A673 (cell line): Measurements from ENCODE around the gene TMEM106C. TPM values are rescaled to one million over a fixed set of nuclear protein-coding genes. Genes with fewer than 3 reads are reported as not detected.
A peak's percentile ranks its signal among the peaks of the same experiment; 100 is the strongest.

Source experiments
- BruUV-seq: library from RNA; stranded (reverse); fragments of 400-500 nt; replicated peaks from 2 replicates; lab custom pipeline; 2021; lab: Mats Ljungman, UMichigan
- CTCF ChIA-PET: fragments of 300-600 bp; sonication (Branson Sonifier 250); formaldehyde crosslinking; loops from one replicate; lab custom pipeline; 2022; ENCODE audit warnings: antibody characterized with exemption; lab: Charles Lee
- POLR2A ChIA-PET: fragments of 300-600 bp; sonication (Branson Sonifier 250); formaldehyde crosslinking; loops from one replicate; lab custom pipeline; 2022; ENCODE audit warnings: antibody characterized with exemption; ENCODE audit not compliant: low non-redundant PET; lab: Charles Lee
- DNase-seq: peaks from one replicate; pipeline ENCODE4 v3.0.0-alpha.2; 2015; ENCODE audit warnings: low spot score
- H3K27ac ChIP-seq: fragments of 200-600 bp; sonication (generic); 2 replicates; pipeline ENCODE4 v1.5.1; 2016; ENCODE audit warnings: mixed run types, low read depth, mild to moderate bottlenecking, mixed read lengths, antibody characterized with exemption, low read length; ENCODE audit not compliant: poor library complexity, severe bottlenecking
- H3K27me3 ChIP-seq: fragments of 200-600 bp; sonication (generic); replicated peaks from 2 replicates; pipeline ENCODE4 v1.6.1; 2017; ENCODE audit warnings: mixed run types, low read depth, mild to moderate bottlenecking, mixed read lengths, antibody characterized with exemption, low read length; ENCODE audit not compliant: insufficient read depth, poor library complexity
- H3K36me3 ChIP-seq: fragments of 200-600 bp; sonication (generic); 2 replicates; pipeline ENCODE4 v1.6.1; 2016; ENCODE audit warnings: mixed run types, mild to moderate bottlenecking, mixed read lengths, antibody characterized with exemption, low read length; ENCODE audit not compliant: insufficient read depth, poor library complexity, severe bottlenecking
- H3K4me1 ChIP-seq: fragments of 200-600 bp; sonication (generic); 2 replicates; pipeline ENCODE4 v1.6.1; 2017; ENCODE audit warnings: mixed run types, mild to moderate bottlenecking, mixed read lengths, antibody characterized with exemption, low read length; ENCODE audit not compliant: insufficient read depth, poor library complexity, severe bottlenecking
- H3K4me3 ChIP-seq: fragments of 200-600 bp; sonication (generic); 2 replicates; pipeline ENCODE4 v1.5.1; 2016; ENCODE audit warnings: low read depth, mixed run types, mild to moderate bottlenecking, mixed read lengths, low read length; ENCODE audit not compliant: poor library complexity, severe bottlenecking
- H3K9me3 ChIP-seq: fragments of 200-600 bp; sonication (generic); 2 replicates; pipeline ENCODE4 v1.6.1; 2016; ENCODE audit warnings: mixed run types, low read depth, mild to moderate bottlenecking, mixed read lengths, antibody characterized with exemption, low read length; ENCODE audit not compliant: poor library complexity, severe bottlenecking
- EZH2 ChIP-seq: fragments of 200-600 bp; sonication (generic); IDR thresholded peaks from 2 replicates; pipeline ENCODE4 v1.6.1; 2017; ENCODE audit warnings: borderline replicate concordance, low read depth, mild to moderate bottlenecking, mixed read lengths, antibody characterized with exemption, low read length; ENCODE audit not compliant: poor library complexity, severe bottlenecking
- intact Hi-C: fragments of 100-400 bp; cut with micrococcal nuclease; formaldehyde crosslinking; loops from one replicate; pipeline ENCODE4 v1.10.0; 2022; ENCODE audit not compliant: unreplicated experiment
- total RNA-seq: library from RNA; stranded (reverse); gene quantifications from 2 replicates; pipeline ENCODE4 v1.2.3, GENCODE V29; 2021
- TF ChIP-seq, protein P1 (sequence below): fragments of 300-800, 200-600 bp; sonication (generic); conservative IDR thresholded peaks from 2 replicates; pipeline ENCODE4 v1.5.1; 2017; ENCODE audit warnings: low read depth, mild to moderate bottlenecking, antibody characterized with exemption, low read length, moderate library complexity, mixed read lengths

The TMEM106C gene
- total RNA-seq, 1 experiment from 2014 or later, result 182 TPM

DNA sequence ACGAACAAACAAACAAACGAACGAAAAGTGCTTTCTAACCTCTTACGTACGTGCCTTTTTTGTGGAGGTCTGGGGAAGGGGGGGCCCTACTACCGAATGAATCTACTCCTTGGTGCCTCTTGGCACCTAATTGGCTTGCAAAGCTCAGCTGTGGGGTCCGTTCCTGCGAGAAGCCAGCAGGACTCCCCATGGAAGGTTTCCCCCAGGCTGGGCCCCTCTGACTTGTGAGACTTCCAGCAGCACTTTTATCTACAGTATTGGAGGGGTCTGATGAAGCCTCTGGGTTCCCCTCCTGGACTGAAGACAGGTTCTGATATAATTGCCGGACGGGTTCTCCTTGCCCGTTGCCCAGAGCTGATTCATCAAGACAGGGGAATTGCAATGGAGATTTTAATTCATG lies 1.2 kb upstream of the TMEM106C start:
- Histone ChIP-seq H3K36me3 (peaks cover 27% of the 10 kb centered on the region), H3K9me3 (no peaks in the 10 kb centered on the region), H3K4me1 (peaks cover 6% of the 10 kb centered on the region), H3K4me3 (no peak overlapping the region), H3K27me3 (no peaks in the 10 kb centered on the region), H3K27ac (no peak overlapping the region)
- TF ChIP-seq, protein P1, sequence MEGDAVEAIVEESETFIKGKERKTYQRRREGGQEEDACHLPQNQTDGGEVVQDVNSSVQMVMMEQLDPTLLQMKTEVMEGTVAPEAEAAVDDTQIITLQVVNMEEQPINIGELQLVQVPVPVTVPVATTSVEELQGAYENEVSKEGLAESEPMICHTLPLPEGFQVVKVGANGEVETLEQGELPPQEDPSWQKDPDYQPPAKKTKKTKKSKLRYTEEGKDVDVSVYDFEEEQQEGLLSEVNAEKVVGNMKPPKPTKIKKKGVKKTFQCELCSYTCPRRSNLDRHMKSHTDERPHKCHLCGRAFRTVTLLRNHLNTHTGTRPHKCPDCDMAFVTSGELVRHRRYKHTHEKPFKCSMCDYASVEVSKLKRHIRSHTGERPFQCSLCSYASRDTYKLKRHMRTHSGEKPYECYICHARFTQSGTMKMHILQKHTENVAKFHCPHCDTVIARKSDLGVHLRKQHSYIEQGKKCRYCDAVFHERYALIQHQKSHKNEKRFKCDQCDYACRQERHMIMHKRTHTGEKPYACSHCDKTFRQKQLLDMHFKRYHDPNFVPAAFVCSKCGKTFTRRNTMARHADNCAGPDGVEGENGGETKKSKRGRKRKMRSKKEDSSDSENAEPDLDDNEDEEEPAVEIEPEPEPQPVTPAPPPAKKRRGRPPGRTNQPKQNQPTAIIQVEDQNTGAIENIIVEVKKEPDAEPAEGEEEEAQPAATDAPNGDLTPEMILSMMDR, result no peak
- TF ChIP-seq EZH2, result no peak
- POLR2A ChIA-PET, result no interaction called here
- no TSS peak for BruUV-seq
- CTCF ChIA-PET, result no interaction called here
- intact Hi-C loops, result loop anchor here (10.0 kb wide), 1 partner anchor 223 kb away; the partner anchor contains the start of gene CCDC184
- DNase-seq, result no peak

DNA sequence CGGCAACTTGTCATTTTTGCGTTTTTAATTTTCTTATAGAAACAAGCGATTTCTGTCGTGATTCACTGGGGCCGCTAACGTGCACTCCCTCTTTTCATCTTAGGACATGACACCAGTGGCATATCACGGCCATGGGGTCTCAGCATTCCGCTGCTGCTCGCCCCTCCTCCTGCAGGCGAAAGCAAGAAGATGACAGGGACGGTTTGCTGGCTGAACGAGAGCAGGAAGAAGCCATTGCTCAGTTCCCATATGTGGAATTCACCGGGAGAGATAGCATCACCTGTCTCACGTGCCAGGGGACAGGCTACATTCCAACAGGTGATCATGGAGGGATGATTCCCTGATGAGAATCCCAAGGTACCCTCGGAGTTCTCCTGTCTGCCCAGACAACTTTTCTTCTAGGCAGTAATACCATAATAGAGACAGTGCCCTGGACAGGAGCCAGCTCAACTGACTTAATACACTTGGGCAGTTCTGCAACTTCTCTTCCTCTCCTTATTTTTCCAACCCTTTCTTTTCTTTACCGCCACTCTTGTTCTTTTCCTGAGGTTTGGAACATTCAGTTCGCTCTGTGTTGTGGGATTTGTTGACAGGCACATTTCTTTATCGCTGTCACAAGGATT lies 821 bp downstream of the TMEM106C start:
- intact Hi-C loops, result loop anchor here (10.0 kb wide), 1 partner anchor 221 kb away; the partner anchor contains the start of gene CCDC184
- no TSS peak for BruUV-seq
- H3K27me3 ChIP-seq, result no peaks in the 10 kb centered on the region
- peak overlapping the region; percentile 69 for H3K4me3 ChIP-seq
- DNase-seq, result peak; percentile 32
- peaks cover 6% of the 10 kb centered on the region for H3K4me1 ChIP-seq
- ChIA-PET POLR2A (no interaction called here), CTCF (interaction anchor here (0.7 to 1.6 kb wide), 3 partner anchors 15 to 66 kb away, joined by 3 to 10 read pairs (median 4); no protein-coding TSS in a partner anchor)
- TF ChIP-seq EZH2, result no peak
- TF ChIP-seq, protein P1, result no peak
- H3K27ac ChIP-seq, result peak overlapping the region; percentile 26
- no peaks in the 10 kb centered on the region for H3K9me3 ChIP-seq
- H3K36me3 ChIP-seq, result peaks cover 33% of the 10 kb centered on the region

DNA sequence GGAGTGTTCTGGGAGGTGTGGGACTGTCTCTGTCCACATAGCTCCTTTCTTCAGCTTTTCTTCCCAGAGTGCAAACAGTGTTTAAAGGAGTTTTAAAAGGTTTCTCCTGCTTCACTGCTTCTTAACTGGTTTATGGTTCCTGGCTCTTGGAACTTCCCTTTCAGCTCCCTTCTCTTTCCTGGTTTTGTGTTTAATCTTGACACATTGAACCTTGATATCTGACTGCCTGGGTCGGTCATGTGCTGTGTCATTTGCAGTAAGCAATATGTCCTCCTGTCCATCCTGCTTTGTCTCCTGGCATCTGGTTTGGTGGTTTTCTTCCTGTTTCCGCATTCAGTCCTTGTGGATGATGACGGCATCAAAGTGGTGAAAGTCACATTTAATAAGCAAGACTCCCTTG lies 2.2 kb downstream of the TMEM106C start:
- intact Hi-C loops, result loop anchor here (10.0 kb wide), 1 partner anchor 219 kb away; the partner anchor contains the start of gene CCDC184
- H3K4me3 ChIP-seq, result no peak overlapping the region
- H3K27ac ChIP-seq, result no peak overlapping the region
- ChIA-PET CTCF (no interaction called here), POLR2A (no interaction called here)
- H3K27me3 ChIP-seq, result no peaks in the 10 kb centered on the region
- H3K36me3 ChIP-seq, result peaks cover 33% of the 10 kb centered on the region
- DNase-seq, result no peak
- TF ChIP-seq EZH2, result no peak
- TF ChIP-seq, protein P1, result no peak
- no peaks in the 10 kb centered on the region for H3K9me3 ChIP-seq
- BruUV-seq, result no TSS peak
- H3K4me1 ChIP-seq, result peaks cover 6% of the 10 kb centered on the region
